GM12878 (cell line): ENCODE results near the gene DHRS9. TPM values are rescaled to one million over a fixed set of nuclear protein-coding genes. Genes with fewer than 3 reads are reported as not detected.
"Not testable (repeated sequence)": the region's sequence is repeated elsewhere in the genome, so short reads cannot be mapped to it uniquely, and the experiment has no call there.

Experiments
- ATAC-seq: fragments of 200-7000 bp; cut with Tn5 transposase; 3 replicates; pipeline ENCODE4 v1.9.1; 2020; ENCODE audit warnings: mild to moderate bottlenecking, moderate library complexity
- BruUV-seq: library from RNA; stranded (reverse); fragments of 400-500 nt; replicated peaks from 2 replicates; lab custom pipeline; 2021; lab: Mats Ljungman, UMichigan
- CTCF ChIA-PET: fragments of 300-600 bp; sonication (Branson Sonifier 250); formaldehyde crosslinking; extraction: SDS; loops from one replicate; lab custom pipeline; 2021; ENCODE audit warnings: inconsistent platforms; lab: Yijun Ruan, JAX
- POLR2A ChIA-PET: fragments of 350-600 bp; formaldehyde crosslinking; extraction: SDS; loops from one replicate; lab custom pipeline; 2021; ENCODE audit warnings: inconsistent platforms; lab: Charles Lee
- RAD21 ChIA-PET: fragments of 300-600 bp; sonication (Branson Sonifier 250); formaldehyde crosslinking; loops from one replicate; lab custom pipeline; 2023; ENCODE audit warnings: antibody characterized with exemption; ENCODE audit not compliant: unreplicated experiment; lab: Charles Lee
- SMC1A ChIA-PET: fragments of 300-600 bp; sonication (Branson Sonifier 250); formaldehyde crosslinking; loops from one replicate; lab custom pipeline; 2023; ENCODE audit not compliant: unreplicated experiment, uncharacterized antibody; lab: Charles Lee
- DNase-seq: peaks from one replicate; pipeline ENCODE4 v3.0.0-alpha.2; 2011; ENCODE audit warnings: low read depth, low spot score
- FAIRE-seq: peaks from 3 replicates; lab custom pipeline; 2011; peaks lifted over from hg19 to GRCh38; lab: Jason Lieb, UNC
- H2AFZ ChIP-seq: 2 replicates; pipeline ENCODE4 v1.6.0; 2011; ENCODE audit warnings: low read depth, low read length, control low read depth; ENCODE audit not compliant: control insufficient read depth
- H3K27ac ChIP-seq: 2 replicates; pipeline ENCODE4 v1.5.1; 2011; ENCODE audit warnings: control low read depth; ENCODE audit not compliant: control insufficient read depth, insufficient read depth
- H3K27me3 ChIP-seq, 2 experiments: replicated peaks in 1 of 2; 2 replicates each; pipeline versions ENCODE4 v1.6.0 to v1.6.1; 2011; ENCODE audit warnings: low read length in 1 of 2; ENCODE audit not compliant: control insufficient read depth in 2 of 2, insufficient read depth in 2 of 2
- H3K36me3 ChIP-seq, 2 experiments: 2 replicates each; pipeline ENCODE4 v1.5.1; 2011; ENCODE audit warnings: low read length in 1 of 2; ENCODE audit not compliant: control insufficient read depth in 2 of 2, insufficient read depth in 2 of 2
- H3K4me1 ChIP-seq: 2 replicates; pipeline ENCODE4 v1.6.1; 2011; ENCODE audit warnings: mild to moderate bottlenecking, low read length, moderate library complexity, mixed read lengths; ENCODE audit not compliant: control insufficient read depth, insufficient read depth
- H3K4me2 ChIP-seq: 2 replicates; pipeline ENCODE4 v1.6.0; 2011; ENCODE audit warnings: control low read depth; ENCODE audit not compliant: control insufficient read depth, insufficient read depth
- H3K4me3 ChIP-seq: fragments of 200-600 bp; sonication (generic); 2 replicates; pipeline ENCODE4 v1.5.1; 2016
- H3K79me2 ChIP-seq: 2 replicates; pipeline ENCODE4 v1.6.0; 2011; ENCODE audit warnings: low read length; ENCODE audit not compliant: control insufficient read depth, insufficient read depth
- H3K9ac ChIP-seq: 2 replicates; pipeline ENCODE4 v1.8.0; 2011; ENCODE audit warnings: low read length, control low read depth, mixed read lengths; ENCODE audit not compliant: control insufficient read depth, insufficient read depth
- H3K9me3 ChIP-seq: replicated peaks from 3 replicates; pipeline ENCODE4 v1.5.1; 2011; ENCODE audit warnings: mild to moderate bottlenecking, low read length; ENCODE audit not compliant: control insufficient read depth, insufficient read depth
- H4K20me1 ChIP-seq: 2 replicates; pipeline ENCODE4 v1.6.0; 2011; ENCODE audit not compliant: control insufficient read depth, insufficient read depth
- CHD2 ChIP-seq: IDR thresholded peaks from 2 replicates; pipeline ENCODE4 v1.6.1; 2011; ENCODE audit warnings: low read depth, low read length, improper control_type of control experiment, borderline replicate concordance
- PAX8 ChIP-seq: fragments of 450-650 bp; IDR thresholded peaks from 2 replicates; pipeline ENCODE4 v1.6.1; 2017; ENCODE audit warnings: mild to moderate bottlenecking, moderate library complexity
- TCF3 ChIP-seq: IDR thresholded peaks from 2 replicates; pipeline ENCODE4 v1.6.1; 2012; ENCODE audit warnings: low read depth, mild to moderate bottlenecking, low read length, borderline replicate concordance; ENCODE audit not compliant: insufficient read depth
- WGBS: methylation state at CpG from one replicate; pipeline ENCODE4 v1.1.6; 2016; ENCODE audit warnings: low lambda C conversion rate; ENCODE audit not compliant: insufficient replicate concordance, insufficient coverage; ENCODE audit errors: missing lambda C conversion rate; 5-methylcytosine and 5-hydroxymethylcytosine counted together
- in situ Hi-C: fragments of 300-500 bp; cut with MboI; formaldehyde crosslinking; loops from 9 replicates; pipeline ENCODE4 v1.14.3; 2018; ENCODE audit warnings: mixed read lengths
- intact Hi-C: fragments of 100-400 bp; cut with micrococcal nuclease; formaldehyde crosslinking; loops from one replicate; pipeline ENCODE4 v1.14.2; 2022; ENCODE audit not compliant: unreplicated experiment
- polyA plus RNA-seq, 11 experiments: library from polyadenylated mRNA; depleted of rRNA in 4 of 11; unstranded in 6 of 11; stranded (reverse) in 5 of 11; fragments of >200 nt; fragmentation: Nextera tagmentation in 4 of 11; fragmentation: Illumina TruSeq in 1 of 11; extraction: Ambion mirVana in 4 of 11; extraction: Trizol in 1 of 11; gene quantifications; 1 replicate in 1 of 11; 2 replicates in 10 of 11; pipeline versions ENCODE4 v1.2.1 to v1.2.3, GENCODE V29; 2011 to 2016; ENCODE audit warnings: inconsistent platforms in 2 of 11, missing spikeins in 2 of 11, low read depth in 1 of 11
- total RNA-seq, 4 experiments: library from RNA; depleted of rRNA in 3 of 4; stranded (reverse); fragments of >200 nt in 3 of 4; fragmentation: Illumina TruSeq in 1 of 4; extraction: Trizol in 1 of 4; gene quantifications; 2 replicates each; pipeline versions ENCODE4 v1.2.1 to v1.2.3, GENCODE V29; 2013 to 2021
- TF ChIP-seq, protein P1 (sequence below): fragments of 450-650 bp; IDR thresholded peaks from 2 replicates; pipeline ENCODE4 v1.6.1; 2016; ENCODE audit warnings: mild to moderate bottlenecking

The DHRS9 gene
- total and polyA plus RNA-seq, 10 of the 15 experiments (the other 5 are each of a cell fraction or from before 2014, with no cell fraction given): 0.09 to 0.34 (median 0.13) TPM; not detected in 5

DNA sequence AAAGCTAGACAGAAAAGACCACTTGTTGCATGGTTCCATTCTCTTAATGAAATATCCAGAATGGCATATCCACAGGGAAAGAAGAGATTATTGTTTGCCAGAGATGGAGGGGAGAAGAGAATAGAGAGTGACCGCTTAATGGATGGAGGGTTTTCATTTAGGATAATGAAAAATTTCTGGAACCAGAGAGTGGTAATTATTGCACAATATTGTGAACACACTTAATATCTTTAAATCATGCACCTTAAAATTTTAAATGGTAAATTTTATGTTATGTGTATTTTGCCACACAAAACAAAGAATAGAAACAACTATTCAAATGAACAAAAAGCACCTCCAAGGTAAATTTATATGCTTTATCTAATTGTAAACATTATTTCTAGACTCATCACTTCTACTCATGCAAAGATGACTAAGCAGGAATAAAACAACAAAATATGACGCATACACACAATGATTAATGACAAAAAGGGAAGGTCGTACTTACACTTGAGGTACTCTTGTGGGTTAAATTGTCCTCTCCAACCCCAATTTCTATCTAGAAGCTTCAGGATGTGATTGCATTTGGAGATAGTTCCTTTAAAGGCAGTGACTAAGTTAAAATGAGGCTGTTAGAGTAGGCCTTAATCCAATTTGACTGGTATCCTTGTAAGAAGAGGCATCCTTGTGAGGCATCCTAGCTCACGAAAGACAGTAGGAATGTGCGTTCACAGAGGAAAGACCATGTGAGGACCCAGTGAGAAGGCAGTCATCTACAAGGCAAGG is 18.7 kb upstream of the DHRS9 start (continued):
- TF ChIP-seq, protein P1, sequence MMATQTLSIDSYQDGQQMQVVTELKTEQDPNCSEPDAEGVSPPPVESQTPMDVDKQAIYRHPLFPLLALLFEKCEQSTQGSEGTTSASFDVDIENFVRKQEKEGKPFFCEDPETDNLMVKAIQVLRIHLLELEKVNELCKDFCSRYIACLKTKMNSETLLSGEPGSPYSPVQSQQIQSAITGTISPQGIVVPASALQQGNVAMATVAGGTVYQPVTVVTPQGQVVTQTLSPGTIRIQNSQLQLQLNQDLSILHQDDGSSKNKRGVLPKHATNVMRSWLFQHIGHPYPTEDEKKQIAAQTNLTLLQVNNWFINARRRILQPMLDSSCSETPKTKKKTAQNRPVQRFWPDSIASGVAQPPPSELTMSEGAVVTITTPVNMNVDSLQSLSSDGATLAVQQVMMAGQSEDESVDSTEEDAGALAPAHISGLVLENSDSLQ: no peak
- TF ChIP-seq PAX8 (no peak), TCF3 (no peak), CHD2 (no peak)

DNA sequence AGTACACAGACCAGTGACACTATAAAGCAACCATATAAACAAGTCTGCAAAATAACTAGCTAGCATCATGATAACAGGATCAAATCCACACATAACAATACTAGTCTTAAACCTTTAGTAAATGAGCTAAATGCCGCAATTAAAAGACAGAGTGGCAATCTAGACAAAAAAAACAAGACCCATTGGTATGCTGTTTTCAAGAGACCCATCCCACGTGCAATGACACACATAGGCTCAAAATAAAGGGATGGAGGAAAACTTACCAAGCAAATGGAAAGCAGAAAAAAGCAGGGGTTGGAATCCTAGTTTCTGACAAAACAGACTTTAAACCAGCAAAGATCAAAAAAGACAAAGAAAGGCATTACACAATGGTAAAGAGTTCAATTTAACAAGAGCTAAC is 14.8 kb upstream of the DHRS9 start:
- SMC1A ChIA-PET, H3K4me2 ChIP-seq, H3K9ac ChIP-seq, DNase-seq, FAIRE-seq, ATAC-seq, BruUV-seq, H3K9me3 ChIP-seq, RAD21 ChIA-PET, H3K27me3 ChIP-seq, H2AFZ ChIP-seq, POLR2A ChIA-PET, H4K20me1 ChIP-seq, intact Hi-C loops, H3K36me3 ChIP-seq, H3K4me1 ChIP-seq, H3K4me3 ChIP-seq, in situ Hi-C loops, H3K27ac ChIP-seq, H3K79me2 ChIP-seq: not testable (repeated sequence)
- 37% methylated on average over 2 of the region's 2 CpGs for WGBS
- CTCF ChIA-PET: interaction anchor here (0.8 to 1.0 kb wide), 2 partner anchors 9 to 213 kb away, joined by 3 read pairs; no protein-coding TSS in a partner anchor

DNA sequence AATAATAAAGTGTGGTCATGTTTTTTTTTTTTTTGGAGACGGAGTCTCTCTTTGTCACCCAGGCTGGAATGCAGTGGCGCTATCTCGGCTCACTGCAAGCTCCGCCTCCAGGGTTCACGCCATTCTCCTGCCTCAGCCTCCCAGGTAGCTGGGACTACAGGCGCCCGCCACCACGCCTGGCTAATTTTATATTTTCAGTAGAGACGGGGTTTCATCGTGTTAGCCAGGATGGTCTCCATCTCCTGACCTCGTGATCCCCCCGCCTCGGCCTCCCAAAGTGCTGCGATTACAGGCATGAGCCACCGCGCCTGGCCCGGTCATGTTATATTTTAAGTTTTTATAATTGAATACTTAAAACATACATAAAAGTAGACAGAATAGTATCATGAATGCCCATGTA is 5.2 kb upstream of the DHRS9 start:
- H3K4me3 ChIP-seq, in situ Hi-C loops, DNase-seq, H3K79me2 ChIP-seq, H2AFZ ChIP-seq, SMC1A ChIA-PET, BruUV-seq, H3K4me1 ChIP-seq, ATAC-seq, RAD21 ChIA-PET, H3K27me3 ChIP-seq, POLR2A ChIA-PET, H3K9ac ChIP-seq, H3K4me2 ChIP-seq, H3K27ac ChIP-seq, intact Hi-C loops, H3K36me3 ChIP-seq, CTCF ChIA-PET, H4K20me1 ChIP-seq, H3K9me3 ChIP-seq, FAIRE-seq: not testable (repeated sequence)
- WGBS: 82% methylated on average over 17 of the region's 17 CpGs
